Putamen (tissue), 1 donor: ENCODE measurements around the gene ZC3H12A.
"Not testable (repeated sequence)": the region's sequence is repeated elsewhere in the genome, so short reads cannot be mapped to it uniquely, and the experiment has no call there.

Experiments
- DNase-seq: peaks from one replicate; pipeline ENCODE4 v3.0.0-alpha.2; 2016; ENCODE audit warnings: low spot score

Gene ZC3H12A

GRCh38 chr1:37502104-37502503, 27.7 kb downstream of the ZC3H12A start:
- no peak for DNase-seq

- not testable (repeated sequence) for DNase-seq
Measured at GRCh38 chr1:37502791-37503190, 28.4 kb downstream of the ZC3H12A start.

GRCh38 chr1:37506740-37507139, 32.4 kb downstream of the ZC3H12A start:
- DNase-seq: no peak

- DNase-seq: no peak
Measured at GRCh38 chr1:37509181-37509580, 34.8 kb downstream of the ZC3H12A start.

GRCh38 chr1:37513795-37514349, 39.5 kb downstream of the ZC3H12A start:
- peak; percentile 21 for DNase-seq

GRCh38 chr1:37514350-37515184, 40.2 kb downstream of the ZC3H12A start, which contains the start of gene MEAF6:
MEAF6 (minus strand) TSS chr1:37514766; CDS start chr1:37514746, 20 bp downstream.
- DNase-seq: peak; percentile 85

GRCh38 chr1:37515185-37516034, 41.0 kb downstream of the ZC3H12A start:
- DNase-seq: no peak

GRCh38 chr1:37517569-37517968, 43.2 kb downstream of the ZC3H12A start:
- DNase-seq: no peak

- DNase-seq: not testable (repeated sequence)
Measured at GRCh38 chr1:37518241-37518640, 43.9 kb downstream of the ZC3H12A start.

GRCh38 chr1:37518929-37519328, 44.5 kb downstream of the ZC3H12A start:
- not testable (repeated sequence) for DNase-seq

- DNase-seq: no peak
Measured at GRCh38 chr1:37519613-37520012, 45.2 kb downstream of the ZC3H12A start.

- not testable (repeated sequence) for DNase-seq
Measured at GRCh38 chr1:37529888-37530287, 55.5 kb downstream of the ZC3H12A start.

- DNase-seq: not testable (repeated sequence)
Measured at GRCh38 chr1:37532418-37533156, 58.2 kb downstream of the ZC3H12A start.

- DNase-seq: no peak
Measured at GRCh38 chr1:37533317-37534093, 59.1 kb downstream of the ZC3H12A start.
